Measurements from ENCODE around the gene MAP3K10. TPM values are rescaled to one million over a fixed set of nuclear protein-coding genes. Genes with fewer than 3 reads are reported as not detected.

MAP3K10 gene
- total RNA-seq, 1 donor from 2014 or later: 5.7 TPM

- TF ChIP-seq CTCF (IDR thresholded peaks at IDR 0.05): no peak
- no peak for TF ChIP-seq EZH2 (IDR thresholded peaks at IDR 0.05)
- no peak for TF ChIP-seq EZH2phosphoT487 (IDR thresholded peaks at IDR 0.05)
- Mint-ChIP-seq H3K4me3 (no peak overlapping the region), H3K36me3 (no peaks in the 10 kb centered on the region), H3K27me3 (ENCODE audit: insufficient read depth, low read depth) (peaks cover 53% of the 10 kb centered on the region), H3K9me3 (peaks cover 3% of the 10 kb centered on the region), H3K27ac (no peak overlapping the region), H3K4me1 (peaks cover 6% of the 10 kb centered on the region)
- Histone ChIP-seq H2AFZ (replicated peaks) (no peak overlapping the region), H3K4me1 (no peaks in the 10 kb centered on the region), H4K20me1 (ENCODE audit: low read depth) (peaks cover 21% of the 10 kb centered on the region), H3K4me2 (no peak overlapping the region), H3K27me3 (peaks cover 89% of the 10 kb centered on the region), H3K36me3 (no peaks in the 10 kb centered on the region), H3K79me2 (ENCODE audit: low read depth) (no peaks in the 10 kb centered on the region), H3K27ac (no peak overlapping the region), H3K4me3 (no peak overlapping the region), H3K9ac (no peak overlapping the region), H3F3A (ENCODE audit: low read depth) (peaks cover 19% of the 10 kb centered on the region), H3K9me3 (ENCODE audit: low read depth) (no peaks in the 10 kb centered on the region)
- DNase-seq (ENCODE audit: low spot score): no peak
These were observed 29.4 kb downstream of the MAP3K10 start for GRCh38 chr19:40220674-40221073.

- Histone ChIP-seq H4K20me1 (ENCODE audit: low read depth) (peaks cover 15% of the 10 kb centered on the region), H2AFZ (replicated peaks) (no peak overlapping the region), H3K4me2 (no peak overlapping the region), H3K4me1 (no peaks in the 10 kb centered on the region), H3K4me3 (no peak overlapping the region), H3K79me2 (ENCODE audit: low read depth) (no peaks in the 10 kb centered on the region), H3K27me3 (peaks cover 89% of the 10 kb centered on the region), H3F3A (ENCODE audit: low read depth) (peaks cover 18% of the 10 kb centered on the region), H3K9ac (no peak overlapping the region), H3K36me3 (no peaks in the 10 kb centered on the region), H3K27ac (no peak overlapping the region), H3K9me3 (ENCODE audit: low read depth) (no peaks in the 10 kb centered on the region)
- peak; percentile 9 for TF ChIP-seq EZH2 (IDR thresholded peaks at IDR 0.05)
- peak; percentile 89 for TF ChIP-seq CTCF (IDR thresholded peaks at IDR 0.05)
- no peak for TF ChIP-seq EZH2phosphoT487 (IDR thresholded peaks at IDR 0.05)
- no peaks in the 10 kb centered on the region for H3K36me3 Mint-ChIP-seq
- peaks cover 3% of the 10 kb centered on the region for H3K9me3 Mint-ChIP-seq
- H3K27ac Mint-ChIP-seq: no peak overlapping the region
- peaks cover 2% of the 10 kb centered on the region for H3K4me1 Mint-ChIP-seq
- peak; percentile 87 for DNase-seq (ENCODE audit: low spot score)
- H3K27me3 Mint-ChIP-seq (ENCODE audit: insufficient read depth, low read depth): peaks cover 47% of the 10 kb centered on the region
- no peak overlapping the region for H3K4me3 Mint-ChIP-seq
These were observed 30.8 kb downstream of the MAP3K10 start for GRCh38 chr19:40221858-40222619.

- Histone ChIP-seq H3K4me1 (no peaks in the 10 kb centered on the region), H4K20me1 (ENCODE audit: low read depth) (peaks cover 5% of the 10 kb centered on the region), H3K27ac (no peak overlapping the region), H3K9ac (no peak overlapping the region), H2AFZ (replicated peaks) (no peak overlapping the region), H3F3A (ENCODE audit: low read depth) (peaks cover 6% of the 10 kb centered on the region), H3K27me3 (peaks cover 88% of the 10 kb centered on the region), H3K36me3 (no peaks in the 10 kb centered on the region), H3K4me2 (peak overlapping the region; percentile 6), H3K79me2 (ENCODE audit: low read depth) (no peaks in the 10 kb centered on the region), H3K9me3 (ENCODE audit: low read depth) (no peaks in the 10 kb centered on the region), H3K4me3 (peak overlapping the region; percentile 1)
- Mint-ChIP-seq H3K27me3 (ENCODE audit: insufficient read depth, low read depth) (peaks cover 48% of the 10 kb centered on the region), H3K4me1 (peaks cover 4% of the 10 kb centered on the region), H3K4me3 (no peak overlapping the region), H3K9me3 (peaks cover 3% of the 10 kb centered on the region), H3K27ac (no peak overlapping the region), H3K36me3 (no peaks in the 10 kb centered on the region)
- TF ChIP-seq CTCF (IDR thresholded peaks at IDR 0.05) (no peak), EZH2 (IDR thresholded peaks at IDR 0.05) (peak; percentile 38)
- peak; percentile 33 for DNase-seq (ENCODE audit: low spot score)
These were observed 32.1 kb downstream of the MAP3K10 start for GRCh38 chr19:40223135-40223822.
